Activated naive CD4-positive, alpha-beta T cell treated with anti-CD3 and anti-CD28 coated beads, Interleukin-2, amount 50 U/mL, for 72 hours (primary cell): ENCODE results near the gene RIPK4. TPM values are rescaled to one million over a fixed set of nuclear protein-coding genes. Genes with fewer than 3 reads are reported as not detected.
A peak's percentile ranks its signal among the peaks of the same experiment; 100 is the strongest.
"Not testable (repeated sequence)": the region's sequence is repeated elsewhere in the genome, so short reads cannot be mapped to it uniquely, and the experiment has no call there.

Source experiments
- ATAC-seq, 2 donors: fragments of 150-1000 bp; cut with Tn5 transposase; 2 replicates each; pipeline ENCODE4 v1.10.0; 2021; ENCODE audit warnings: mild to moderate bottlenecking in 2 of 2, moderate library complexity in 2 of 2
- DNase-seq, 2 donors: peaks; one replicate each; pipeline ENCODE4 v3.0.0; 2021 to 2022; ENCODE audit warnings: low spot score in 2 of 2
- H3K27ac Mint-ChIP-seq, 2 donors: one replicate each; pipeline ENCODE4 v1.8.0; 2022; ENCODE audit warnings: mild to moderate bottlenecking in 2 of 2, mixed read lengths in 2 of 2
- H3K36me3 Mint-ChIP-seq, 2 donors: one replicate each; pipeline ENCODE4 v1.8.0; 2022; ENCODE audit warnings: mixed read lengths in 2 of 2
- H3K9me3 Mint-ChIP-seq, 2 donors: one replicate each; pipeline ENCODE4 v1.8.0; 2022; ENCODE audit warnings: mixed read lengths in 2 of 2
- total RNA-seq, 2 donors: library from RNA; stranded (reverse); gene quantifications; one replicate each; pipeline ENCODE4 v1.2.3, GENCODE V29; 2022

The RIPK4 gene
- total RNA-seq, 2 donors from 2014 or later, result 0.52 to 1.3 TPM

DNA sequence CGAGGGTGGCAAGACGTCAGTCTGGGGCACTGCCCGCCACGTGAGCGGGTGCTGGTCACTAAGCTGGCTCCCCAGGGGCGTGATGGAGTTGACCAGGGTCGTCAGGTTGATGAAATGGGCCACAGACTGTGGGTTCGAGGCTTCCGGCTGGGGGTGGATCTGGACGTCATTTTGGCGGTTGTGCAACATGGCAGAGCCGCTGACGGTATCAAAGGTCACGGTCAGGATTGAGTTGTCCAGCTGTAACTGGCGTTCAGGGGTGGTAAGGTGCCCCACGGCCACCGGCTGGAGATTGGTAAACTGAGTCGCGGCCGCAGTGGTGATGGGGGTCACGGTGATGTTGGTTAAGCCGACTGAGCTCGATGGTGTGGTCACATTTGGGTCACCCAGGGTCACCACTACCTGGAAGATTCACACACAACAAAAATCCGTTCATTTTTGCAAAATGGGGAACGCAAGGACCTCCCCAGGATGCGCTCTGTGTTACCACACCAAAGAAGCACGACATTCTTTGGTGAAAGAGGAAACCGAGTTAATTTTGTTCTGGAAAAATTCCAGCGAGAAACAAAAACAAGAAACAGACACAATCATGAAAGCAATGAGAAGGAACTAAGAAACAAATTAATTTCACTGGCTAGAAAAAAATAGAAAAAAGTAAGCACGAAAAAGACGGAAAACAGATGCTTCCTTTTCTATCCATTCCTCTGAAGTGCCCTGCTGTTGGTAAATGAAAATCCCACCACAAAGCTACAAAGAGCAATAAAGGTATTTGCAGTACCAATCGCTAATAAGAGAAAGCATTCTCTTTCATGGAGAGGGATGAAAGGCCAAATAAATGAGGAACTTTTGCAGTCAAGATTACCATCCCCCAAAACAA is 34.7 kb upstream of the RIPK4 start:
- Mint-ChIP-seq H3K27ac (no peak overlapping the region), H3K36me3 (peaks cover 0 to 6% of the 10 kb centered on the region in 2 donors), H3K9me3 (peaks cover under 1 to 1% of the 10 kb centered on the region in 2 donors)
- no peak for ATAC-seq
- no peak for DNase-seq

DNA sequence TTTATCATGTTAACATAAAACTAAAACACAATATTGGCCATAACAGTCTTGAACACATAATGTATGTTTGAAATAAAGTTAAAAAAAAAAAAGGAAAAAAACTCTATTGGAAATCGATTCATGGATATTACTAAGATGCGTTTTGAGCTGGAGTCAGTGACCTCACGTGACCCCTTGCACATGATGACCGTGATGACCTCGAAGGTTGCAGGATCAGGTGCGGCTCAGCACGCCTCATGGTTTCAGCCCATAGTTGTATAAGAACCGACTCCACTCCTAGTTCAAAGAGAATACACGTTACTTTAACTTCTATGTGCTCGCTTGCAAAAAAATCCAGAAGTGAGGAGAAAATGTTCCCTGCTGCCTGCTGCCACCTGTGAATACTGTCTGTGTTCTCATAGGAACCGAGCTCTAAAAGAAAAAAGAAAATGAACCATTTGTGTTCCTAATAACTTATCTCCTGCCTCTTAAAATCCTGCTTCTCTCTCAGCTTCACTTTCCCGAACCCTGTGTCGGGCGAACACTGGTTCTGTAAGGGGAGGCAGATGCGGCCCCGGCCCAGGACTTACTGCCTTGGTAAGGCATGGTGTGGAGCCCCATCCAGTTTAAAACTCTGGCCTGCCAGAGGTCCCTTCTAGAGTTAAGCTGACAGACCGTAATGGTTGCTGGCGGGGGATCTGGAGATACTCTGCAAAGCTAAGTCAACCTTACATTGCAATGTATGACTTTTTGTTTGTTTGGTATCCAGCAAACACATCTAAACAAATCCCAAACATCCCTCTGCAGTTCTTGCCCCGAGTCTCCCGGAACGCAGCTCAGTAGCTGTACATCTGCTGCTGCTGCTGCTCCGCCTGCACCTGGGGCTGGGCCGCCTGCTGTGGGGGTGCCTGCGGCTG is 33.8 kb upstream of the RIPK4 start:
- ATAC-seq (no peak), DNase-seq (no peak)
- Mint-ChIP-seq H3K27ac (no peak overlapping the region), H3K9me3 (no peaks in the 10 kb centered on the region), H3K36me3 (peaks cover 0 to 6% of the 10 kb centered on the region in 2 donors)

DNA sequence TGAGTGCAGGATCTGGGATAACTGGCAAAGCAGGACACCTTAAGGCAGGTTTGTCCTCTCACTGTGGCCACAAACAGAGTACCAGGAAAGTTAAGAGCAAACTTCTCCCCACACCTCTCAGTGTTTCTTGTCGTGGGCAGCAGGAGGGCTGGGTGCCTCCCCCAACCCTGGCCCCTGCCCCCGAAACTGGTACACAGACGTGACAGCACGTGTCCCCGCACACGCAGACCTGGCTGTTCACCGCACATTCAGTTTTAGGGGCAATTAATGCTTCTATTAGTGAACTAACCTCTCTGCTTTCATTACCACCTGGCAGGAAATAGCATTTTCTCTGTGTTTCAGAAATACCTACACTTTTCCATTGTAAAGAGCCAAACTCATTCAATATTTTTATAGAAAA is 32.9 kb upstream of the RIPK4 start:
- peak overlapping the region in 1 of 2 donors; percentile 77 for H3K27ac Mint-ChIP-seq
- H3K9me3 Mint-ChIP-seq, result no peaks in the 10 kb centered on the region
- H3K36me3 Mint-ChIP-seq, result peaks cover 0 to 6% of the 10 kb centered on the region in 2 donors
- no peak for ATAC-seq
- no peak for DNase-seq

DNA sequence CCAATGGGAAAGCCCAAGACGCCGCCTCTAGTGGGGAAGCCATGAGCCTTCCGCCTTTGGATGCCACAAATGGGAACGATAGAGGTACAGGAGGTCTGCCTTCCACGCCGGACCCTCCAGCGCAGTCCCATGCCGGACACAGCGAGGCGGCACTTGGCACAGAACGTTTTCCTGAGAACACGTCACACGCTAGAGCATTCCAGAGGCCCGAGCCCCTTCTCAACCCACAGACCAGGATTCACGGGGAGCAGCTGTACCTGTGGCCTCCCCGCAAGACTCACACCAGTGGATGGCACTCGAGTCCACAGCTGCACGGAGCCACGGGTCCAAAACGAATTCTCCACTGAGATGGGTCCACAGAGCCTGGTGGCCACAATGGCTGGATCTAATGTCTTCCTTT is 31.5 kb upstream of the RIPK4 start:
- ATAC-seq (no peak), DNase-seq (no peak)
- Mint-ChIP-seq H3K9me3 (peaks cover 0 to 6% of the 10 kb centered on the region in 2 donors), H3K36me3 (peaks cover 10 to 16% of the 10 kb centered on the region in 2 donors), H3K27ac (no peak overlapping the region)

DNA sequence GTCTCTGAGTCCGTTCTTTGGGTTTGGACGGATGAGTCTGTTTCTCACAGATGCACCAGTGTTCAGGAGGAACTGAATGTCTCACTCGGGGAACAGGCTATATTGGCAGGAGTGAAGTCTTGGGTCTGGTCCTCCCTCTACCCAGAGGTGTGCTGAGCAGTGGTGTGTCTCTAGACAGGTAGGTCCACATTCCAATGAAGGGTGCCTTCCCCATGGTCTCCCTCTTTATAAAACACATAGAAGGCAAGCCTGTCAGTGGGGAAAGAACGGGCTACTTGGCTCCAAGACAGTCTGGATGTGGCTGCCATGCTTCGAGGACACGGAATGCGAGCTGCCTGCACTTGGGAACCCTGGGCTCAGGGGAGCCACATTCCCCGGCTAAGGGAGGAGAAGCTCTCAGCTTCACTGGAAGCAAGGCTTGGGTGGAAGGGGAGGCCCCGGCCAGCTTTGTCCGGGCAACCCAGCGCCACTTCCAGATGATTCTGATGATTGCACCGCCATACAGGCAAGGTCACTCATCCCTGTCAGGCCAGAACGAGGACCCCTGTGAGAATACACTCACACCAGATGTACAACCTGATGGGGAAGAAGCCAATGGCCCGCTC is 29.7 kb upstream of the RIPK4 start:
- DNase-seq (no peak), ATAC-seq (no peak)
- Mint-ChIP-seq H3K27ac (no peak overlapping the region), H3K9me3 (peaks cover 7 to 19% of the 10 kb centered on the region in 2 donors), H3K36me3 (peaks cover 24 to 27% of the 10 kb centered on the region in 2 donors)

DNA sequence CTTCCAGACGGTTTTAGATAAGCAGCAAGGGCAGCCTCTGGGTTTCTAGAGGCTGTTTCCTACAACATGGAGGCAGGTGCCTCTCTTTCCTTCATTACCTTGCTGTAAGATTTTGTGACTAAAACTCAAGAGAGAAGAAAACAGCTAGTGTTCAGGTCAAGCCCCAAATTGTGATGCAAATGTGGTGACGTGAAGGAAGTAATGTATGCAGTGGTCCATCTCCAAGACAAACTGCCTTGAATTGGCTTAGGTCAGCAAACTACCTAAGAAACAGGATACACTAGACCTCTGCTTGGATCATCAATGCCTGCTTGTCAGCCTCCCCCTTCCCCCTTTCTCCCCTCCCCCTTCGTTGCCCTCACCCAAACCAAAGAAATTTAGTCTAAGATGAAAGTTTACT is 28.9 kb upstream of the RIPK4 start:
- Mint-ChIP-seq H3K36me3 (peaks cover 23 to 24% of the 10 kb centered on the region in 2 donors), H3K9me3 (peaks cover 10 to 19% of the 10 kb centered on the region in 2 donors), H3K27ac (no peak overlapping the region)
- no peak for ATAC-seq
- DNase-seq, result no peak

DNA sequence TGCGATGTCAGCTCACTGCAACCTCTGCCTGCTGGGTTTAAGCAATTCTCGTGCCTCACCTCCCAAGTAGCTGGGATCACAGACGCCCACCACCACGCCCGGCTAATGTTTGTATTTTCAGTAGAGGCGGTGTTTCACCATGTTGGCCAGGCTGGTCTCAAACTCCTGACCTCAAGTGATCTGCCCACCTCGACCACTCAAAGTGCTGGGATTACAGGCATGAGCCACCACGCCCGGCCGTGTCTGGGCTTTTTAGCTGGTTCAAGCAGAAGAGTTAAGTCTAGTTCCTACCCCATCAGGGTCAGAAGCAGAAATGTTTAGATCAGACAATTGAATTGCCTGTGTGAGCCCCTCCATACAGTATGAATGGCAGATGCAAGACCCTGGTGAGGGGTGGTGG is 27.7 kb upstream of the RIPK4 start:
- ATAC-seq, result no peak
- Mint-ChIP-seq H3K36me3 (peaks cover 23 to 24% of the 10 kb centered on the region in 2 donors), H3K9me3 (peaks cover 10 to 19% of the 10 kb centered on the region in 2 donors), H3K27ac (peak overlapping the region; percentile 18 to 23)
- no peak for DNase-seq

DNA sequence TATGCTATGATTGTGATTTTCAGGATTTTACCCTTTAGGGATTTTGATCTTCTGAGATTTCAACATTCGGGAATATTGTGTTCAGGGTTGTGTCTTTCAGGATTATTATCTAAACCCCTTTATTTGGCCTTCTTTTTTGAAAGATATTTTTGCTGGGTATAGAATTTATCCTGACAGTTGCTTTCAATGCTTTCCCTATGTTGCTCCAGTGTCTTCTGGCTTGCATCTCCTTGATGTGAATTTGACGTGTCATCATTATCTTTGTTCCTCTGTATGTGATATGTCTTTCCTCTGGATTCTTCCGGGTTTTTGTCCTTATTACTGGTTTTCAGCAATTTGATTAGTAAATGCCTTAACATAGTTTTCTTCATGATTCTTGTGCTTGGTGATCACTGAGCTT is 25.9 kb upstream of the RIPK4 start:
- no peak overlapping the region for H3K27ac Mint-ChIP-seq
- peaks cover 23 to 24% of the 10 kb centered on the region in 2 donors for H3K36me3 Mint-ChIP-seq
- DNase-seq, result no peak
- no peak for ATAC-seq
- peaks cover 10 to 19% of the 10 kb centered on the region in 2 donors for H3K9me3 Mint-ChIP-seq

DNA sequence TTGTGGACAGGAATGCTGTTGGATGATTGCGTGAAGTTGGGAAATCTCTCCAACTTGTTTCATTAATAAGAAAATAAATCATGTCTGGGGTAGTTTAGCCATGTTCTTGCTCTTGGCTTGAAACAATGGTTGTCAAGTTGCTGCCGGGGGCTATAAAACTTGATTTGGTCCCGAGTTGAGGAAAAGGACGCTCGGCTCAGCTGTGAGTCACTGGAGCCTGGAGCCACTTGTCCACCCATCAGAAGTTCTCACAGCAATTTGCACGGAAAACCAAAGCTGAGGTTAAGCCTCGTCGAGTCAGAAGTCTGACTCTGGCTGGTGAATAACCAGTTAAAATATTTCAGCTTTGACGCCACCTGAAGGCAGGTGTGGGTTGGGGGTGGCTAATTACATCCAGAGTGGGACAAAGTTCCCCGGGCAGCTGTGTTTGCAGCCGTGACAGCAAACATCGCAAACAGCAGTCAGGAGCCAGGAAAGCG is 19.7 kb upstream of the RIPK4 start:
- H3K36me3 Mint-ChIP-seq, result no peaks in the 10 kb centered on the region
- no peak overlapping the region for H3K27ac Mint-ChIP-seq
- ATAC-seq (no peak), DNase-seq (no peak)
- peaks cover 0 to 3% of the 10 kb centered on the region in 2 donors for H3K9me3 Mint-ChIP-seq

DNA sequence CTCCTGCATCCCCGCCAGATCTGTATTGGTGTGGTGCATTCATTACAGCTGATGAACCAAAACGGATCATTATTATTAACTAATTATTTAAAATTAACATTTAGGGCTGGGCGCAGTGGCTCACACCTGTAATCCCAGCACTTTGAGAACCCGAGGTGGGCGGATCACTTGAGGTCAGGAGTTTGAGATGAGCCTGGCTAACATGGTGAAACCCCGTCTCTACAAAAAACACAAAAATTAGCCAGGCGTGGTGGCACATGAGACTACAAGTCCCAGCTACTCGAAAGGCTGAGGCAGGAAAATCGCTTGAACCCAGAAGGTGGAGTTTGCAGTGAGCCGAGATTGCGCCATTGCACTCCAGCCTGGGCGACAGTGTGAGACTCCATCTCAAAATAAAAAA is 18.4 kb upstream of the RIPK4 start:
- not testable (repeated sequence) for H3K9me3 Mint-ChIP-seq, H3K27ac Mint-ChIP-seq, ATAC-seq, H3K36me3 Mint-ChIP-seq, DNase-seq

DNA sequence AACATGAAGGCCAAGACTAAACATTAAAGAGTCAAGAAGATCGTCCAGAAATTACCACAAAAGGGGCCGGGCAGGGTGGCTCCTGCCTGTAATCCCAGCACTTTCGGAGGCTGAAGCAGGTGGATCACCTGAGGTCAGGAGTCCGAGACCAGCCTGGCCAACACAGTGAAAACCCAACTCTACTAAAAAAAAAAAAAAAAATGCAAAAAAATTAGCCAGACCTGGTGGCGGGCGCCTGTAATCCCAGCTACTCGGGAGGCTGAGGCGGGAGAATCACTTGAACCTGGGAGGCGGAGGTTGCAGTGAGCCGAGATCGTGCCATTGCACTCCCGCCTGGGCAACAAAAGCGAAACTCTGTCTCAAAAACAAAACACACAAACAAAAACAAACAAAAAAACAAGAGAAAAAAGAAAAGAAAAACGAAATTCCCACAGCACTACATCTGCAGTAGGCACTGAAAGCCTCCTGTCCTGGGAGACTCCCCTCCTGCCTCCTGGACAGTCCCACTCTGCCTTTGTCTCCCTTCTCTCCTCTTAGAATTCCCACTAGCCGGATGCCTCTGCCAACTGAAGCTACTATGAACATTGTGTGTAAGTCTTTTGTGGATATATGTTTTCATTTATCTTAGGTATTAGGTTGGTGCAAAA is 17.7 kb upstream of the RIPK4 start:
- no peaks in the 10 kb centered on the region for H3K36me3 Mint-ChIP-seq
- H3K27ac Mint-ChIP-seq, result no peak overlapping the region
- DNase-seq (no peak), ATAC-seq (no peak)
- H3K9me3 Mint-ChIP-seq, result no peaks in the 10 kb centered on the region

DNA sequence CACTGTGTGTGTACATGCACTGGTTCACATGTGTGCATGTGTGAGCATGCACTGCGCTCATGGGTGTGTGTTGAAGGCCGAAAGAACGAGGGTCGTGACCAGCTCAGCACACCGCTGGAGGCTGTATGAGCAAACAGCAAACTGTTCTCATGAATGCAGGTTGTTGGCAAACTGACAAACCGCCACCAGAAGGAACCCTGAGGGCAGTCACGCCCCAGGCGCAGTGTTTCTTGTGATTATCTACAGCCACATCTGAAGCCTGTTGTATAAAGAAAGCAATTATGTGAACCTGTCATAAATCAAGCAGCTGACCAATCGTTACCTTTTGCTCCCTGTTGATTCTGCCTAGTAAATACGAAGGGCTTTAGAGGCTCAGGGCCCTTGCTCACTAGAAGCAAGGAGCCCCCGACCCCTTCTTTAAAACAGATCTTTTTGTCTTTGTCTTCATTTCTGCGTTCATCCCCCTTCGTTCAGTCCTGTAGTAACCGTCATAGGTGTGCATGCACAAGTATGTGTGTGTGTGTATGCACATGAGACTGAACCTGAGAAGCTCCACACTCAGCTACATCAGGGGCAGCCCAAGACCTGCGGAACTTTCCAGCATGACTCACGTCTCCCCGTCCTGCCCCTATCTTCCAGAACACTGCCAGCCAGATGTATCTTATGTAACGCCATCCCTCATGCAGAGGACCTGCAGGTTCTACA is 16.8 kb upstream of the RIPK4 start:
- no peaks in the 10 kb centered on the region for H3K36me3 Mint-ChIP-seq
- no peak for DNase-seq
- H3K27ac Mint-ChIP-seq, result no peak overlapping the region
- H3K9me3 Mint-ChIP-seq, result no peaks in the 10 kb centered on the region
- peak; percentile 37 to 63 for ATAC-seq

DNA sequence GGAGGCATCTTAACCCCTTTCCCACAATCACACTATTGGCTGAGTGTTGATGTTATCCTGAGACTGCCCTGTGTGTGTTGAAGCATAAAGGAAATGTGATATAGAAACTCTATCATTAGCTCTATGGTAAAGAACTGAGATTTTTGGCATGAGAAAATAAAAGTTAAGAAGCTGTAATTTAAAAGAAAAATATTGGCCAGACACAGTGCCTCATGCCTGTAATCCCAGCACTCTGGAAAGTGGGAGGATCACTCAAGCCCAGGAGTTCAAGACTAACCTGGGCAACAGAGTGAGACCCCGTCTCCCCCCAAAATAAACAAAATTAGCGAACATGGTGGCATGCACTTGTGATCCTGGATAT is 14.2 kb upstream of the RIPK4 start:
- no peaks in the 10 kb centered on the region for H3K9me3 Mint-ChIP-seq
- H3K36me3 Mint-ChIP-seq, result no peaks in the 10 kb centered on the region
- ATAC-seq (no peak), DNase-seq (no peak)
- H3K27ac Mint-ChIP-seq, result no peak overlapping the region

DNA sequence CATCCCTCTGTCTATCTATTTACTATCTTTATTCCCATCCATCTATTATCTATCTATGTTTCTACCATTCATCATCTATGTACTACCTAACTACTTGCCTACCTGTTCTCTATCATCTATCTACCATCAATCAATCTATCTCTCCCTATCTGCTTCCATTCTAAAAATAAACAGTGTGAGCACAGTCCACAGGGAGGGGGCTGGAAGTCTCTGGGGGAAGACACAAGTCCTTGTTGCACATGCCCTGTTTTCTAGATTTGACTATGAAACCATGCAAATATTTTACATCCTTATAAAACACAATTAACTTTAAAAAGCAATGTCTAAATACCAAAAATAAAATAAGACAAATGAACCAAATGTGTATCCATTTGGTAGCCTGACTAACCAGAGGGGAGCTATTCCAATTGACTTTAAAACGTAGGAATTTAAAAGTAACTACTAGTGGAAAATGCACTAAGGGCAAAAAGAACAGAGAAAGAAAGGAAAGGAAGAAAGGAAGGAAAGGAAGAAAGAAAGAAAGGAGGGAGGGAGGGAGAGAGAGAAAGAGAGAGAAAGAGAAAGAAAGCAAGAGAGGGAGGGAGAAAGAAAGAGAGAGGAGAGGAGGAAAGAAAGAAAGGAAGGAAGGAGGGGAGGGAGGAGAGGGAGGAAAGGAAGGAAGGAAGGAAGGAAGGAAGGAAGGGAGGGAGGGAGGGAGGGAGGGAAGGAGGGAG is 13.6 kb upstream of the RIPK4 start:
- Mint-ChIP-seq H3K36me3 (no peaks in the 10 kb centered on the region), H3K9me3 (no peaks in the 10 kb centered on the region), H3K27ac (no peak overlapping the region)
- DNase-seq (no peak), ATAC-seq (no peak)

DNA sequence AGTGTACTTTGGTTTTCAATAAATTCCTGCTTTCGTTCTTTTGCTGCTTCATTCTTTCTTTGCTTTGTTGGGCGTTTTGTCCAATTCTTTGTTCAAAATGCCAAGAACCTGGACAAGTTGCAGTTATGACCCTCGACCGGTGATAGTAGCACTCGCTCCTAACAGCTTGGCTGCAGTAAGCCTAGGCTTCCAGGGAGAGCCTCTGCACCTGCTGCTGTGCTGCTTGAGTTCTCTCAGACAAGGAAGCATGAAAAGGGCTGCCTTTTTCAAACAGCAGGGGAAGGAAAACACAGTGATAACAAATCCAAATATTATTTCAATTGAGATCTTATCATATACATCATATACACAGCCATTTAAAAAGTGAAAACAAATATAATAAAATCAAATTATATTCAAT is 12.8 kb upstream of the RIPK4 start:
- H3K9me3 Mint-ChIP-seq, result no peaks in the 10 kb centered on the region
- ATAC-seq, result no peak
- no peak for DNase-seq
- no peak overlapping the region for H3K27ac Mint-ChIP-seq
- no peaks in the 10 kb centered on the region for H3K36me3 Mint-ChIP-seq
